WTC11 (cell line): Measurements from ENCODE around the gene NCKIPSD. TPM values are rescaled to one million over a fixed set of nuclear protein-coding genes. Genes with fewer than 3 reads are reported as not detected.

Experiments
- ATAC-seq: fragments of 200-7000 bp; cut with Tn5 transposase; 2 replicates; pipeline ENCODE4 v1.10.0; 2021; ENCODE audit warnings: mild to moderate bottlenecking, moderate library complexity
- CTCF ChIA-PET: fragments of 300-600 bp; sonication (Branson Sonifier 250); formaldehyde crosslinking; loops from one replicate; lab custom pipeline; 2021; ENCODE audit warnings: antibody characterized with exemption; lab: Charles Lee
- POLR2A ChIA-PET: fragments of 350-600 bp; sonication (Branson Sonifier 250); formaldehyde crosslinking; loops from one replicate; lab custom pipeline; 2021; ENCODE audit warnings: antibody characterized with exemption; lab: Charles Lee
- DNase-seq: peaks from one replicate; pipeline ENCODE4 v3.0.0; 2021; ENCODE audit warnings: low spot score
- H3K27ac Mint-ChIP-seq: 2 replicates; pipeline ENCODE4 v1.8.0; 2021; ENCODE audit warnings: mixed read lengths
- H3K27me3 Mint-ChIP-seq: 2 replicates; pipeline ENCODE4 v1.8.0; 2021; ENCODE audit warnings: low read depth, mild to moderate bottlenecking, moderate library complexity, mixed read lengths
- H3K36me3 Mint-ChIP-seq: 2 replicates; pipeline ENCODE4 v1.8.0; 2021; ENCODE audit warnings: mixed read lengths
- H3K4me1 Mint-ChIP-seq: 2 replicates; pipeline ENCODE4 v1.8.0; 2022; ENCODE audit warnings: mixed read lengths
- H3K4me3 Mint-ChIP-seq: 2 replicates; pipeline ENCODE4 v1.8.0; 2021; ENCODE audit warnings: mild to moderate bottlenecking, moderate library complexity, mixed read lengths
- H3K9me3 Mint-ChIP-seq: 2 replicates; pipeline ENCODE4 v1.8.0; 2021; ENCODE audit warnings: mixed read lengths
- ARID4B ChIP-seq: sonication (generic); formaldehyde crosslinking; IDR thresholded peaks from 2 replicates; pipeline ENCODE4 v1.8.0; 2023; ENCODE audit warnings: missing genetic modification reagents, mild to moderate bottlenecking, borderline replicate concordance
- EMX1 ChIP-seq: fragments of 250-450 bp; sonication (Bioruptor Pico); IDR thresholded peaks from 2 replicates; pipeline ENCODE4 v1.8.0; 2021; ENCODE audit warnings: mild to moderate bottlenecking
- ETV6 ChIP-seq: sonication (generic); formaldehyde crosslinking; IDR thresholded peaks from 2 replicates; pipeline ENCODE4 v1.8.1; 2022; ENCODE audit warnings: mild to moderate bottlenecking, missing genetic modification reagents
- GABPB1 ChIP-seq: sonication (generic); formaldehyde crosslinking; IDR thresholded peaks from 2 replicates; pipeline ENCODE4 v1.8.1; 2023; ENCODE audit warnings: mild to moderate bottlenecking, missing genetic modification reagents
- JUN ChIP-seq: sonication (generic); formaldehyde crosslinking; IDR thresholded peaks from 2 replicates; pipeline ENCODE4 v1.8.0; 2023; ENCODE audit warnings: mild to moderate bottlenecking, missing genetic modification reagents
- NFE2L1 ChIP-seq: sonication (generic); formaldehyde crosslinking; IDR thresholded peaks from 2 replicates; pipeline ENCODE4 v1.8.1; 2023; ENCODE audit warnings: missing genetic modification reagents
- OVOL2 ChIP-seq: fragments of 250-450 bp; sonication (Bioruptor Pico); IDR thresholded peaks from 2 replicates; pipeline ENCODE4 v1.9.0; 2021; ENCODE audit warnings: mild to moderate bottlenecking, borderline replicate concordance
- TEAD4 ChIP-seq: sonication (generic); formaldehyde crosslinking; IDR thresholded peaks from 2 replicates; pipeline ENCODE4 v1.8.0; 2022; ENCODE audit warnings: mild to moderate bottlenecking, missing genetic modification reagents
- USF2 ChIP-seq: sonication (generic); formaldehyde crosslinking; IDR thresholded peaks from 2 replicates; pipeline ENCODE4 v1.8.1; 2023; ENCODE audit warnings: mild to moderate bottlenecking, missing genetic modification reagents, moderate library complexity
- ZNF263 ChIP-seq: sonication (generic); formaldehyde crosslinking; IDR thresholded peaks from 2 replicates; pipeline ENCODE4 v1.8.1; 2022; ENCODE audit warnings: low read depth, mild to moderate bottlenecking, moderate library complexity, missing genetic modification reagents
- ZNF423 ChIP-seq: fragments of 250-450 bp; sonication (Bioruptor Pico); IDR thresholded peaks from 2 replicates; pipeline ENCODE4 v2.1.2; 2022; ENCODE audit warnings: mild to moderate bottlenecking, moderate library complexity
- total RNA-seq: library from RNA; stranded (reverse); gene quantifications from 3 replicates; pipeline ENCODE4 v1.2.3, GENCODE V29; 2021
- TF ChIP-seq, protein P1 (sequence below): sonication (generic); formaldehyde crosslinking; IDR thresholded peaks from 2 replicates; pipeline ENCODE4 v1.8.1; 2023; ENCODE audit warnings: mild to moderate bottlenecking, missing genetic modification reagents

The NCKIPSD gene
- total RNA-seq, 1 experiment from 2014 or later, result 40.1 TPM

DNA sequence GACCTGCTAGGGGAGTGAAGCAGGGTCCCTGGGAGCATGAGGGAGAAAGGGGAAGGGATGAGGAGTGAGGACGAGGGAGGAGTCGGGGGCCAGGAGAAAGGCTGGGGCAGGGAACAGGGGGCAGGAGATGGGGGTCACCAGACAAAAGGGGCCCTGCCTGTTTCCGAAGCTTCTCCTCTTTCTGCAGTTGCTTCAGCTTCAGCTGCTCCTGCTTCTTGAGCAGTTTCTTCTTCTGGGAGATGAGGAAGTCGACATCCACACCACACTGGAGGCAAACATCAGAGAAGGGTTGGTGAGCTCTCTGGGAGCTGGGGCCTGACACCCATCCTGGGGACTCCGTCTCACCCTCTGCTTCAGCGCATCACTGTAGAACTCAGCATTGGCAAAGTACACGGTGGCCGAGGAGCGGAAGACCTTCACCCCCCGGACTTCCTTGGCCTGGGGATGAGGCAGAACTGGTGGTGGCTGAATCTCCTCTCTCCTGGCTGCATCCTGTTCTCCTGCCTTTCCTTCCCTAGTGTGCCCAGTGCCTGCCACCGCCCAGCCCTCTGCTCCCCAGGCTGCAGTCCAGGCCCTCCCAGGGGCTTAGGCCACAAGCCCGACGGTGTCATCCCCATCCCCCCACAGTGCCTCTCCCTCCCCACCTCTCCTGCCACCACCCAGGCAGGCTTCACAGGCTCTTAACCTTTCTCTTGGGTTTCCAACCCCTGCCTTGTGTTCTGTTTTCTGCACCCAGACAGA is 57.3 kb downstream of the NCKIPSD start (continued):
- TF ChIP-seq GABPB1 (CRISPR knock-in tag) (no peak), NFE2L1 (CRISPR knock-in tag) (no peak), JUN (no peak)
- TF ChIP-seq, all 79 proteins: peak for 0

GRCh38 chr3:48625600-48625999 is 60.1 kb downstream of the NCKIPSD start:
- Mint-ChIP-seq H3K4me3 (no peak overlapping the region), H3K27me3 (no peaks in the 10 kb centered on the region), H3K36me3 (peaks cover 44% of the 10 kb centered on the region), H3K4me1 (peaks cover 7% of the 10 kb centered on the region), H3K27ac (no peak overlapping the region), H3K9me3 (no peaks in the 10 kb centered on the region)
- TF ChIP-seq ZNF423 (CRISPR knock-in tag), result no peak
- TF ChIP-seq, protein P1, sequence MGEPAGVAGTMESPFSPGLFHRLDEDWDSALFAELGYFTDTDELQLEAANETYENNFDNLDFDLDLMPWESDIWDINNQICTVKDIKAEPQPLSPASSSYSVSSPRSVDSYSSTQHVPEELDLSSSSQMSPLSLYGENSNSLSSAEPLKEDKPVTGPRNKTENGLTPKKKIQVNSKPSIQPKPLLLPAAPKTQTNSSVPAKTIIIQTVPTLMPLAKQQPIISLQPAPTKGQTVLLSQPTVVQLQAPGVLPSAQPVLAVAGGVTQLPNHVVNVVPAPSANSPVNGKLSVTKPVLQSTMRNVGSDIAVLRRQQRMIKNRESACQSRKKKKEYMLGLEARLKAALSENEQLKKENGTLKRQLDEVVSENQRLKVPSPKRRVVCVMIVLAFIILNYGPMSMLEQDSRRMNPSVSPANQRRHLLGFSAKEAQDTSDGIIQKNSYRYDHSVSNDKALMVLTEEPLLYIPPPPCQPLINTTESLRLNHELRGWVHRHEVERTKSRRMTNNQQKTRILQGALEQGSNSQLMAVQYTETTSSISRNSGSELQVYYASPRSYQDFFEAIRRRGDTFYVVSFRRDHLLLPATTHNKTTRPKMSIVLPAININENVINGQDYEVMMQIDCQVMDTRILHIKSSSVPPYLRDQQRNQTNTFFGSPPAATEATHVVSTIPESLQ (CRISPR knock-in tag), result no peak
- no peak for TF ChIP-seq TEAD4 (CRISPR knock-in tag)
- TF ChIP-seq ZNF263 (CRISPR knock-in tag), result no peak
- no peak for TF ChIP-seq EMX1 (CRISPR knock-in tag)
- TF ChIP-seq JUN, result no peak
- TF ChIP-seq ARID4B (CRISPR knock-in tag), result no peak
- TF ChIP-seq USF2 (CRISPR knock-in tag), result no peak
- no peak for TF ChIP-seq ETV6 (CRISPR knock-in tag)
- DNase-seq (no peak), ATAC-seq (no peak)
- ChIA-PET CTCF (interaction anchor here (1.7 to 5.5 kb wide), 2 partner anchors 10 to 16 kb away, joined by 4 to 44 read pairs; partner anchors contain the start of genes SLC26A6 and UQCRC1), POLR2A (interaction anchor here (1.1 kb wide), 1 partner anchor 537 kb away, joined by 4 read pairs; no protein-coding TSS in a partner anchor)

GRCh38 chr3:48624767-48625166 is 60.9 kb downstream of the NCKIPSD start:
- H3K36me3 Mint-ChIP-seq, result peaks cover 36% of the 10 kb centered on the region
- TF ChIP-seq USF2 (CRISPR knock-in tag) (peak; percentile 63; the same call in 1 of the 2 replicates), OVOL2 (no peak)
- CTCF ChIA-PET, result interaction anchor here (0.6 to 5.5 kb wide), 6 partner anchors 11 to 189 kb away, joined by 3 to 44 read pairs (median 7); partner anchors contain the start of genes SLC26A6 and UQCRC1
- ATAC-seq (no peak), DNase-seq (no peak)
- H3K27me3 Mint-ChIP-seq, result no peaks in the 10 kb centered on the region
- POLR2A ChIA-PET, result interaction anchor here (1.2 to 1.5 kb wide), 2 partner anchors 10 to 15 kb away, joined by 4 to 7 read pairs; partner anchors contain the start of gene UQCRC1
- no peak overlapping the region for H3K4me3 Mint-ChIP-seq
- H3K4me1 Mint-ChIP-seq, result peaks cover 7% of the 10 kb centered on the region
- peak overlapping the region; percentile 87 for H3K27ac Mint-ChIP-seq
- no peaks in the 10 kb centered on the region for H3K9me3 Mint-ChIP-seq
